HG02610 (cell line): ENCODE measurements around the gene CTNS.

Experiments
- ATAC-seq: cut with Tn5 transposase; IDR thresholded peaks from one replicate; pipeline ENCODE4 v1.9.1; 2021; ENCODE audit warnings: mild to moderate bottlenecking, moderate library complexity; ENCODE audit not compliant: unreplicated experiment

Gene CTNS

DNA sequence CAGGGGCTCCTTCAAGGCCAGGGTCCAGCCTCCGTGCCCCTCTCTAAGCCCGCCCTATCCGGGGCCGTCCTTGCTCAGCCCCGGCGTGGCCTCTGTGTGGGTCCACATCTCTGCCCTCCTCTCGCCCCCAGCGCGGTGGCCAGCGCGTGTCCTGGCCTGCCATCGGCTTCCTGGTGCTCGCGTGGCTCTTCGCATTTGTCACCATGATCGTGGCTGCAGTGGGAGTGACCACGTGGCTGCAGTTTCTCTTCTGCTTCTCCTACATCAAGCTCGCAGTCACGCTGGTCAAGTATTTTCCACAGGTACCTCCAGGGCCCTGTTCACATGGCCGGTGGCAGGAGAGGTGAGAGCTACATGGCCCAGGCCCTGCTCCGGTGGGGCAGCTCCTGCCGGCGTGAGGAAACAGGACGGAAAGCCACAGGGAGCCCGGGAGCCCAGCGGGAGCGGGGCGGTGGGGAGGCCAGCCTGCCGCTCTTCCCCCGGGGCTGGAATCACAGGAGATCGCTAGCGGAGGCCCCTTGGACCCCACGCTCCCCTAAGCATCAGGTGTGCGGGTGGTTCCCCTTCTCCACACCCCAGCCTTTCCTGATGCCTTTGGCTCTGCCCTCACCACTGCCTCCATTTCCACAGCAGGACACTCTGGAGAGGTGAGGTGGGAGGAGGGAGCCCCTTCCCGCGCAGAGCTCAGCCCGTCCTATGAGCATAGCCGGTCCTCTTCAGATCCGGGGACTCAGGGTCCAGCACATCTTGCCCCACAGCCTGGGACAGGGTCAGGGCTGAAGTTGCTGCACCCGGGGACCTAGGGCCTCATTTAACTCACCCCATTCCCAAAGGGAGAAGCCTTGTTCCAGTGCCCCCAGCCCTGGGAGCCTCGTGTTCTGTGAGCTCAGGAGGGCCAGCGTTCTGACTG, 21.6 kb downstream of the CTNS start:
- ATAC-seq = no peak

GRCh38 chr17:3658784-3659449, 22.4 kb downstream of the CTNS start:
- no peak for ATAC-seq

GRCh38 chr17:3659541-3660111, 23.1 kb downstream of the CTNS start:
- no peak for ATAC-seq

- ATAC-seq = no peak
Observed at GRCh38 chr17:3660311-3660891, 23.8 kb downstream of the CTNS start.

- no peak for ATAC-seq
Observed at GRCh38 chr17:3663102-3664011, 26.8 kb downstream of the CTNS start.

GRCh38 chr17:3665834-3666233, 29.3 kb downstream of the CTNS start:
- ATAC-seq = no peak

DNA sequence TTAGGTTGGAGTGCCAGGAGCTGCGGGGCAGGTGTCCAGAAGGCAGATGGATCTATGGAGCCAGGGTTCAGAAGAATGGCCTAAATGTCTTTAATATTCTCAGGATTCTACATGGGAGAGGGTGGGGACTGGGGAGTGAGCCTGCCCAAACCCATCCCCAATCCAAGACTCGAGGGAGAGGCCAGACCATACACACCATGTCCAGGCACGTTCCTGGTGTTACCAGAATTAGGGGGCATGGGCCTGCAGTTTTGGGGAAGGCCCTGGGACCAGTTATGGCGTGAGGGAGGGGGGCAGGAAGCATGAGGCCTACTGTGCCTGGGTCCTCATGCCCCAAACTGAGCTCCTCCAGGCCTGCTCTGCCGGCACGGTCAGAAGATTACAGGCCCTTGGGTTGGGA, 30.0 kb downstream of the CTNS start:
- ATAC-seq = no peak

DNA sequence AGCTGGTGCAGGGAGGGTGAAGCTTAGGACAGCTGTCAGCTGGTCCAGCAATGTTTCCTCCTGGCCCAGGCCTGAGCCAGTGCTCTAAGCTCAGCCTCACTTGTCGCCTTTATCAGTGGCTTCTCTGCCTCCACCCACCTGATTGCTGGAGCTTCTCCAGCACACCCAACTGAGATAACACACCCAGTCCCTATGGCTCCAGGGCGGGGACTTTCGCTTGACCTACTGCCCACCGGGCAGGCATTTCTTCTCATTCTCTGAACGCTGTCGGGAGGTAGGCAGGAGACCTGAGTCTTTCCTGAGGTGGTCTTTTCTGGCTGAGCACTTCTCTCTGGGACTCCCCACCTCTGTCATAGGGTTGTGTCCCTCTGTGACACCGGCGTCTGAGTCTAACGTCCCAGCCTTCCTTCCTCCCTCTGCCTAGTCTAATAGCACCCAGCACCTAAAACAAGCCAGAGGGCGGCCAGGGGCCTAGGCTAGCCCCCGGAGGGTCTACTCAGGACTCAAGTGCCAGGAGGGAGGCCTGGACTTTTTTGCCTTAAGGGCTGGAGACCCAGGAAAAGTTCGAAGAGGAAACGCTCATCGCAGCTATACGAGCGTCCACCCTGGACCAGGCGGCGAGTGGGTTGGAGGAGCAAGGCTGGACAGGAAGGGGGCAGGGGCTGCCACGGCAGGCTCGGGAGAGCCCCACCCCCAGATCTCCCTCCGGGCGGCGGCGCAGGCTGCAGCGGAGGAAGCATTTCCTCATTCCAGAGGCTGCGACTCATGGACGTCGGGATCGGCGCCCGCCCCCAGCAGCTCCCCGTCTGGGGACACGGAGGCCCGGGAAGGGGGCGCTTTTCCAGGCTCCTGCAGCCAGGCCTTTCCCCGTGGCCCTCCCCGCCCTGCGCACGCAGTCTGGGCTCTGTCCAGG, 31.1 kb downstream of the CTNS start:
- peak; percentile 2 for ATAC-seq

DNA sequence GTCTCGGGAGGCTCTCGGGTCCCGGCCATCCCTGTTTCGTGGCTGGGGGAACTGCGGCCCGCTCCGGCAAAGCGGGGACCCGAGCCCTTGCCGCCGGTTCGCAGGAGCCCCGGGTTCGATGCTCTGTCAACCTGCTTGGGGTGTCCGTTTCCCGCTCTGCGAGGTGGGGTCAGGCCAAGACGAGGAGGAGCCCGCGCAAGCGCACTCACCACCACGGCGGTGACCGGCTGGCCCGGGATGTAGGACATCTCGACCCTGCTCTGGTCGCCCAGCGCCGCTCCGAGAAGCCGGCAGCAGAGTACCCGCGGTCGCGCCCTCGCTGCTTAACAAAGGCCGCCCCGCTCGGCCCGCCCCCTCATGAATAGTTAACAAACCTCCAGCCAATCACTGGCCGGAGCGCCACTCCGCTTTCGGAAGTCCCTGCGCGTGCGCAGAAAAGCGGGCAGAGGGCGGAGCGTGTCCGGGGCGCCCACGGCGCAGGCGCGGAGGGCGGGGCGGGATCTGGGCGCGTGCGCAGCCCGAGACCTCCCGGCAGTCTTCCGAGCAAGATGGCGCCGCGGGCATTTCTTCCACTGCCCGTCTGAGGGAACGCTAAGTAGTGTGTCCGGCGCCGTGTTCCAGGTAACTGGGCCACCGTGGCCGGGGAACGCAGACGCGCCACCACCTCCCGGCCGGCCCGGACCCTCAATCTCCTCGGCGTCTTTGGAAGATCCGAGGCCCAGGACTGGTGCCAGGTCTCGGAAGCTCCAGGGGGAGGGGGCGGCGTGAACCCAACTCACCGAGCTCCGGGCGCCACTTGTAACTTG, 31.9 kb downstream of the CTNS start, which contains the start of the genes EMC6 and TAX1BP3:
TSS of gene EMC6 (plus strand) at position 534 of the 806 bp plus-strand sequence. CDS start 335 bp downstream, outside the sequence.
TSS of gene TAX1BP3 (minus strand) at position 300 of the 806 bp plus-strand sequence. CDS start at position 248, 52 bp downstream.
- peak; percentile 79 for ATAC-seq

GRCh38 chr17:3669085-3669347, 32.5 kb downstream of the CTNS start:
- no peak for ATAC-seq

- no peak for ATAC-seq
Observed at GRCh38 chr17:3669548-3669947, 33.0 kb downstream of the CTNS start.

GRCh38 chr17:3672571-3672970, 36.0 kb downstream of the CTNS start:
- ATAC-seq = no peak

DNA sequence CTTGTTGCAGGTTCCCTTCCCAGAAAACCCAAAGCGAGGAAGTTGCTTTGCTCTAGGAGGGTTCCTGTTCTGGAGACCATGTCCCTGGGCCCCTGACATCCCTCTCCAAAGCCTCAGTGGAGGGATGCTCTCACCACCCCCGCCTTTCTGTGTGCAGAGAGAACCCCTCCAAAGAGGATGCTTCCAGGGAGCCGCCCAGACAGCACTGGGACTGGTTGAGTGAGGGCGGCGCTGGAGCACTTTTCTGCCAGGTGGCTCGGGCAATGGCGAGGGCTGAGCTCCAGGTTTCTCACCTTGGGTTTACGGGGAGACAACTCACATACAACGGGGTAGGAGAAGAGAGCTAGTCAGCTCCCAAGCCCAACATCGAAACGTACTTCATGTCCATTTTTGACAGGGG, 39.3 kb downstream of the CTNS start:
- no peak for ATAC-seq

GRCh38 chr17:3678095-3678820, 41.7 kb downstream of the CTNS start:
- no peak for ATAC-seq

DNA sequence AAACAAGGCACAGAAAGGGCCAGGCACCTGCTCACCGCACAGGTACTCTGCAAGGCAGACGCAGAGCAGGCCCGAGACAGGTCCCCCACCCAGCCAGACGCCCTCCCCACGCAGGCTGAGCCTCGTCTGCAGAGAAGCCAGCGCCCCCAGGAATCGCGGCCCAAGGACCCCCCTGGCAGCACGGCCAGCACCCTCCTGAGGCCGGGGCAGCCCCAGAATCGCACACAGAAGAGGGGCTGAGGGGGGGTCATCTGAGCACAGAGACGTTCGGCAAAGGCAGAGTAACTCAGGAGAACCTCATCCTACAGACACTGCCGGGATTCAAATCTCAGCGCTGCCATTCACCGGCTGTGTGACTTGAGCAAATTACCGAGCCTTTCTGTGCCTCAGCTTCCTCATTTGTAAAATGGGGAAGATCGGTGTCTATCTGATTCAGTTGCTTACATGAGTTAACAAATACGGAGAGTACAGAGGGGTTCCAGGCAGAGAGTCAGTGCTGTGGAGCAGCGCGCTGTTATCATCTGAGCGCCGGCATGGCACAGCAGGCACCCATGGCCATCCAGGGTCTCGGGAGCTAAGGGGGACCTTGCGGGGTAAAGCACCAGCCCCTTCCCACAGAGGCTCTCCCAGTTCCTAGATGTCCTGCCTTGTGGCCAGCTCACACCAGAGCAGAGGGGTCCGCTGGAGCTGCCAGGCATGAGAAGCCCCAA, 42.4 kb downstream of the CTNS start:
- no peak for ATAC-seq

GRCh38 chr17:3679531-3680126, 43.1 kb downstream of the CTNS start:
- no peak for ATAC-seq

DNA sequence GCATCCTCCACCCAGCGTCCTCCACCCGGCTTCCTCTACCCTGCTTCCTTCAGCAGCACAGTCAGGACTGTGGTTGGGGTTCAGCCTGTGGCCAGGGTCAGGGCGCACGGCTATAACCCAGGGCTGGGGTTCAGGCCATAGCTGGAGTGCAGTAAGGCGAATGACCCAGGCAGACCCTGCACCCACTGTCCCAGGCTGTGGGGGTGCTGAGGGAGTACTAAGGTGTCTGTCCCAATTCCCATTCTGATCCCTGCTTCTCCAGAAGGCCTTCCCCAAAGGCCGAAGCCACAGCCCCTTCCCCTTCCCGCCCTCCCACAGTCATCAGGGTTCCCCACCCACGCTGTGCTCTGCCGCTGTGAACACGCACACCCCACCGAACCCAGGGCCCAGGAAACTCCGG, 44.5 kb downstream of the CTNS start:
- no peak for ATAC-seq
